Measurements from ENCODE around the gene SLC39A11.
"Not testable (repeated sequence)": the region's sequence is repeated elsewhere in the genome, so short reads cannot be mapped to it uniquely, and the experiment has no call there.

SLC39A11 gene

DNA sequence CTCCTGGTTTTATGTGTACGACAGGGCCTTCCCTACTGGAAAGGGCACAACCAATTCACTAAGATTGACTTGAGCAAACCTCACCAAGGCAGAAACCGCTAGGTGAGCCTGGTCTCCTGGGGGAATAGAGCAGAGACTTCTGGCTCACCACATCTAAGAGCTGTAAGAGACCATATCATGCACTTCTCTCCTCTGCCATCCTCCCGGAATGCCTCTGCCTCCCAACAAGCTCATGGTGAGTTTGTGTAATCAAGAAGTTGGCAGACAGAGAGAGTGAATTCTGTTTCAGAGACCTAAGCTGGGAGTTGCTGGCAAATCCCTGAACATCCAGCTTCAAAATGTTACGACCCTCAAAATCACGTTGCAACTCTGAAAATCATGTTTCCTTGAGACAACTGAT, 154.8 kb downstream of the SLC39A11 start:
- Histone ChIP-seq H3K27ac (ENCODE audit: low read depth, low read length) (no peak overlapping the region), H3K4me1 (ENCODE audit: control insufficient read depth, insufficient read depth, low read length) (no peaks in the 10 kb centered on the region)

GRCh38 chr17:72937254-72937653, 155.2 kb downstream of the SLC39A11 start:
- not testable (repeated sequence) for H3K4me1 ChIP-seq (ENCODE audit: control insufficient read depth, insufficient read depth, low read length); H3K4me3 ChIP-seq (ENCODE audit: low read length); H3K9ac ChIP-seq (ENCODE audit: low read length); H3K36me3 ChIP-seq (ENCODE audit: control insufficient read depth, insufficient read depth, low read length); H3K27me3 ChIP-seq (ENCODE audit: control insufficient read depth, insufficient read depth, low read length); H3K27ac ChIP-seq (ENCODE audit: low read depth, low read length)

More for the DNA sequence above, 154.8 kb downstream of the SLC39A11 start:
- no peak overlapping the region for H3K9ac ChIP-seq (ENCODE audit: low read length)
- no peaks in the 10 kb centered on the region for H3K36me3 ChIP-seq (ENCODE audit: control insufficient read depth, insufficient read depth, low read length)
- H3K27me3 ChIP-seq (ENCODE audit: control insufficient read depth, insufficient read depth, low read length) = no peaks in the 10 kb centered on the region
- no peak overlapping the region for H3K4me3 ChIP-seq (ENCODE audit: low read length)

GRCh38 chr17:72935984-72936383, 156.5 kb downstream of the SLC39A11 start:
- H3K36me3 ChIP-seq (ENCODE audit: control insufficient read depth, insufficient read depth, low read length) = no peaks in the 10 kb centered on the region
- no peaks in the 10 kb centered on the region for H3K4me1 ChIP-seq (ENCODE audit: control insufficient read depth, insufficient read depth, low read length)
- no peak overlapping the region for H3K9ac ChIP-seq (ENCODE audit: low read length)
- no peak overlapping the region for H3K27ac ChIP-seq (ENCODE audit: low read depth, low read length)
- H3K27me3 ChIP-seq (ENCODE audit: control insufficient read depth, insufficient read depth, low read length) = no peaks in the 10 kb centered on the region
- no peak overlapping the region for H3K4me3 ChIP-seq (ENCODE audit: low read length)

GRCh38 chr17:72934927-72935326, 157.6 kb downstream of the SLC39A11 start:
- H3K9ac ChIP-seq (ENCODE audit: low read length) = no peak overlapping the region
- no peaks in the 10 kb centered on the region for H3K36me3 ChIP-seq (ENCODE audit: control insufficient read depth, insufficient read depth, low read length)
- H3K4me1 ChIP-seq (ENCODE audit: control insufficient read depth, insufficient read depth, low read length) = no peaks in the 10 kb centered on the region
- H3K27ac ChIP-seq (ENCODE audit: low read depth, low read length) = no peak overlapping the region
- no peak overlapping the region for H3K4me3 ChIP-seq (ENCODE audit: low read length)
- H3K27me3 ChIP-seq (ENCODE audit: control insufficient read depth, insufficient read depth, low read length) = no peaks in the 10 kb centered on the region

GRCh38 chr17:72931635-72932034, 160.9 kb downstream of the SLC39A11 start:
- Histone ChIP-seq H3K4me1 (ENCODE audit: control insufficient read depth, insufficient read depth, low read length) (no peaks in the 10 kb centered on the region), H3K27me3 (ENCODE audit: control insufficient read depth, insufficient read depth, low read length) (no peaks in the 10 kb centered on the region), H3K4me3 (ENCODE audit: low read length) (no peak overlapping the region), H3K9ac (ENCODE audit: low read length) (no peak overlapping the region), H3K36me3 (ENCODE audit: control insufficient read depth, insufficient read depth, low read length) (no peaks in the 10 kb centered on the region), H3K27ac (ENCODE audit: low read depth, low read length) (no peak overlapping the region)

DNA sequence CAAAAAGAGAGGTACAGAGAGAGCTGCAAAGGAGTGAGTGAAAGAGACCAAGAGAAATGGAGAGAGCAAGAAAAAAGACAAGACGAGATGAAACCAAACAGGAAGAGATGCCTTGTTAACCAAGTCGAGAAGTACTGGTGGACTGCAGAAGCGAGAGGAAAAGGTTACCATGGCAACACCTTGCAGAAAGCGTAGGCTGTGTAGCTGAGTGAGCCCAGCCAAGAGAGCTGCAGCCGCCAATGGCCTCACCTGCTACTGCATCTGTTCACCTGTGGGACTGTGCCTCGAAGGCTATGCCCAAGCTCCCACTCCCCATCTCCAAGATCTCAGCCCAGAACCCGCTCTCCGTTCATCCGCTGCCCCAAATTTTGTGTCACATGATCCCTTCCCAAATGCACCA, 161.3 kb downstream of the SLC39A11 start:
- no peaks in the 10 kb centered on the region for H3K4me1 ChIP-seq (ENCODE audit: control insufficient read depth, insufficient read depth, low read length)
- H3K36me3 ChIP-seq (ENCODE audit: control insufficient read depth, insufficient read depth, low read length) = no peaks in the 10 kb centered on the region
- H3K27ac ChIP-seq (ENCODE audit: low read depth, low read length) = no peak overlapping the region
- H3K27me3 ChIP-seq (ENCODE audit: control insufficient read depth, insufficient read depth, low read length) = no peaks in the 10 kb centered on the region
- no peak overlapping the region for H3K9ac ChIP-seq (ENCODE audit: low read length)
- H3K4me3 ChIP-seq (ENCODE audit: low read length) = no peak overlapping the region

DNA sequence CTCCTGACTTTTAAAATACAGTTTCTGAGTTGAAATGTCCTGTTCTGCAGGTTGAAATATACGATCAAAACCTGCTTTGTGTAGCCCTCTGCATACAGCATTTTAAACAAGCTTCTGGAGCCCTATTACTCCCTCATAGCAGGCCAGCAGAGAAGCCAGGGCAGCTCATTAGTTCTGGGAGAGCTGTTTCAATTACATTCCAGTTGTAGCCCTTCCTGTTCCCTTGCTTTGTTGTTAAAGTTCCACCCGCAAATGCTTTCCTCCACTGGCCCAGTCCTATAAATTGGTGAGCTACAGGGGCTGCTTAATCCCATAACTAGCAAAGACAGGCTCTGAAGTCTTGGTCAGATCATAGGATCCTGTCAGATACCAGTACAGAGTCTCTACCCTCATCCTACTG, 162.5 kb downstream of the SLC39A11 start:
- Histone ChIP-seq H3K4me1 (ENCODE audit: control insufficient read depth, insufficient read depth, low read length) (no peaks in the 10 kb centered on the region), H3K4me3 (ENCODE audit: low read length) (no peak overlapping the region), H3K36me3 (ENCODE audit: control insufficient read depth, insufficient read depth, low read length) (no peaks in the 10 kb centered on the region), H3K9ac (ENCODE audit: low read length) (no peak overlapping the region), H3K27me3 (ENCODE audit: control insufficient read depth, insufficient read depth, low read length) (no peaks in the 10 kb centered on the region), H3K27ac (ENCODE audit: low read depth, low read length) (no peak overlapping the region)

GRCh38 chr17:72928454-72929136, 163.9 kb downstream of the SLC39A11 start:
- no peak overlapping the region for H3K4me3 ChIP-seq (ENCODE audit: low read length)
- no peaks in the 10 kb centered on the region for H3K27me3 ChIP-seq (ENCODE audit: control insufficient read depth, insufficient read depth, low read length)
- H3K27ac ChIP-seq (ENCODE audit: low read depth, low read length) = no peak overlapping the region
- H3K36me3 ChIP-seq (ENCODE audit: control insufficient read depth, insufficient read depth, low read length) = no peaks in the 10 kb centered on the region
- no peaks in the 10 kb centered on the region for H3K4me1 ChIP-seq (ENCODE audit: control insufficient read depth, insufficient read depth, low read length)
- H3K9ac ChIP-seq (ENCODE audit: low read length) = no peak overlapping the region

DNA sequence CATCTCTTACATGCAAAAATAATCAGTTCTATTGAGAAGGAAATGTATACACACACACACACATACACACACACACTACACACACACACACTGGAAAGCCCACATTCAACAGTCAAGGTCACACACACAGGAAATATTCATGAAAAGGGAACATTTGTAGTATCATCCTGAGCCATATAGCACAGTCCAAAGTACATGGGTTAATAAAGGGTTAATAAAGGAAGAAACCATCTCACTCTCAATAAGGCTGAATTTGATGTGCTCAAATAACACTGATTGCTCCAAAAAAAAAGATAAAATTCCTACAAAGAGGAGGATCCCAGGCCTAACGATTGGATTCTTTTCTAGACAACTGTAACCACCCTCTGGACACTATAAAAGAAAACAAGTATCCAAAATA, 164.7 kb downstream of the SLC39A11 start:
- H3K9ac ChIP-seq (ENCODE audit: low read length) = no peak overlapping the region
- H3K27me3 ChIP-seq (ENCODE audit: control insufficient read depth, insufficient read depth, low read length) = no peaks in the 10 kb centered on the region
- no peak overlapping the region for H3K27ac ChIP-seq (ENCODE audit: low read depth, low read length)
- H3K4me3 ChIP-seq (ENCODE audit: low read length) = no peak overlapping the region
- no peaks in the 10 kb centered on the region for H3K4me1 ChIP-seq (ENCODE audit: control insufficient read depth, insufficient read depth, low read length)
- H3K36me3 ChIP-seq (ENCODE audit: control insufficient read depth, insufficient read depth, low read length) = no peaks in the 10 kb centered on the region

DNA sequence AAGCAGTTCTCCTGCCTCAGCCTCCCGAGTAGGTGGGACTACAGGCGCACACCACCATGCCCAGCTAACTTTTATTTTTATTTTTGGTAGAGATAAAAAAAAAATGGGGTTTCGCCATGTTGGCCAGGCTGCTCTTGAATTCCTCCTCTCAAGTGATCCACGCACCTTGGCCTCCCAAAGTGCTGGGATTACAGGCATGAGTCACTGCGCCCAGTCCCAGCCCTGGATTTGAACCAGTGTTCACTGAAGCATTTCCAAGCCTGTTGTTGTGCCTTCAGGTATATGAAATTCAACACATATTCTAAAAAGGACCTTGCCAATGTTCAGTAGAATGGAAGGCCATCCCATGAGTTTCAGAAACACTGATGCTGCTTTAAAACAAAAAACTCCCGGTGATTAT, 165.3 kb downstream of the SLC39A11 start:
- Histone ChIP-seq H3K9ac (ENCODE audit: low read length) (no peak overlapping the region), H3K27ac (ENCODE audit: low read depth, low read length) (no peak overlapping the region), H3K36me3 (ENCODE audit: control insufficient read depth, insufficient read depth, low read length) (no peaks in the 10 kb centered on the region), H3K4me3 (ENCODE audit: low read length) (no peak overlapping the region), H3K27me3 (ENCODE audit: control insufficient read depth, insufficient read depth, low read length) (no peaks in the 10 kb centered on the region), H3K4me1 (ENCODE audit: control insufficient read depth, insufficient read depth, low read length) (no peaks in the 10 kb centered on the region)

GRCh38 chr17:72926171-72926570, 166.3 kb downstream of the SLC39A11 start:
- Histone ChIP-seq H3K36me3 (ENCODE audit: control insufficient read depth, insufficient read depth, low read length) (no peaks in the 10 kb centered on the region), H3K4me3 (ENCODE audit: low read length) (no peak overlapping the region), H3K9ac (ENCODE audit: low read length) (no peak overlapping the region), H3K27ac (ENCODE audit: low read depth, low read length) (no peak overlapping the region), H3K27me3 (ENCODE audit: control insufficient read depth, insufficient read depth, low read length) (no peaks in the 10 kb centered on the region), H3K4me1 (ENCODE audit: control insufficient read depth, insufficient read depth, low read length) (no peaks in the 10 kb centered on the region)

DNA sequence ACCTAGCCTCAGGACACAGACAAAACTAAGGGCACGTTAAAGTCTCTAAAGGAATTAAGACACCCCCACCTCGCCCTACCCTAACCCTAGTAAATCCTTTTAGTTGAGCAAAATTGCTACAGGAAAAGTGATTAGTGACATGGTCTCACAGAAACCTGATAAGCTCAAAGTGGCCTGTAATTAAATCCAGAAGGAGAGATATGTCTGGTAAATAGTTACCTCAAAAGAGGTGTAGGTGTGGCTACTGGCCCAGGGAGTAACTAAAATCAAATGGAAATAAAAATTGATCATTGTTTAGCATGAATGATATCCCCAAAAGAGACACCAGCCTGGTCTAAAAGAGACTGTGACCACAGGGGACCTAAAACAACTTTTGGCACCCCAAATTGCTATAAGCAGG, 168.3 kb downstream of the SLC39A11 start:
- H3K27ac ChIP-seq (ENCODE audit: low read depth, low read length) = no peak overlapping the region
- no peaks in the 10 kb centered on the region for H3K36me3 ChIP-seq (ENCODE audit: control insufficient read depth, insufficient read depth, low read length)
- no peak overlapping the region for H3K9ac ChIP-seq (ENCODE audit: low read length)
- no peaks in the 10 kb centered on the region for H3K27me3 ChIP-seq (ENCODE audit: control insufficient read depth, insufficient read depth, low read length)
- H3K4me3 ChIP-seq (ENCODE audit: low read length) = no peak overlapping the region
- H3K4me1 ChIP-seq (ENCODE audit: control insufficient read depth, insufficient read depth, low read length) = no peaks in the 10 kb centered on the region

DNA sequence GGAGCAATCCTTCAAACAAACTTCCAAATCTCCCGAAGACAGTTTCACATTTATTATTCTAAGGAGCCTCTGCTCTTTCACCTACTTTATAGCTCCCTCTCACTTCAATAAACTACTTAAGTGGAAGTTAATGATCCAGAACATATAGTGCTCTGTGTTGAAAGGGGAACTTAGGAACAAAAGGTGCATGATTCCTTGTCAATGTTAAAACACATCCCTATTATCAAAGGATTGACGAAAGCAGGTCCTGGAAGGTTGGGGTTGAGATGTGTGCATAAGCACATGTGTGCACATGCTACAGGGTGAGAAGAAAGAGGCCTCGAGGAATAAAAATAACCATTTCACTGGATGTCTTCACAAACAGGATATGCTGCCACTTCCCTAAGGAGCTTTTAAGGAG, 170.3 kb downstream of the SLC39A11 start:
- H3K4me3 ChIP-seq (ENCODE audit: low read length) = no peak overlapping the region
- no peak overlapping the region for H3K9ac ChIP-seq (ENCODE audit: low read length)
- no peaks in the 10 kb centered on the region for H3K36me3 ChIP-seq (ENCODE audit: control insufficient read depth, insufficient read depth, low read length)
- no peaks in the 10 kb centered on the region for H3K4me1 ChIP-seq (ENCODE audit: control insufficient read depth, insufficient read depth, low read length)
- H3K27me3 ChIP-seq (ENCODE audit: control insufficient read depth, insufficient read depth, low read length) = no peaks in the 10 kb centered on the region
- H3K27ac ChIP-seq (ENCODE audit: low read depth, low read length) = no peak overlapping the region

All from rectal smooth muscle tissue (tissue), 1 donor.